GM21619 (cell line): ENCODE results near the gene SMIM31.

ENCODE experiments used
- ATAC-seq: cut with Tn5 transposase; IDR thresholded peaks from one replicate; pipeline ENCODE4 v1.9.1; 2021; ENCODE audit not compliant: unreplicated experiment

SMIM31 gene

DNA sequence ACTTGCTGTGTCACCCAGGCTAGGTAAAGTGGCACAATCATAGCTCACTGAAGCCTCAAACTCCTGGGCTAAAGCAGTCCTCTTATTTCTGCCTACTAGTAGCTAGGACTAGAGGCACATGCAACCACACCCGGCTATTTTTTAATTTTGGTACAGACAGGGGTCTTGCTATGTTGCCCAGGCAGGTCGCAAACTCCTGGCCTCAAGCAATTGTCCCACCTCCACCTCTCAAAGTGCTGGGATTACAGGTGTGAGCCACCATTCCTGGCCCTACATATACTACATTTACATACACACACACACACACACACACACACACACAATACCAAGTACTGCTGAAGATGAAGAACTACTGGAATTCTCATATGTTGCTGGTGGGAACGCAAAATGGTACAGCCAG, 26.9 kb downstream of the SMIM31 start:
- ATAC-seq, result no peak

DNA sequence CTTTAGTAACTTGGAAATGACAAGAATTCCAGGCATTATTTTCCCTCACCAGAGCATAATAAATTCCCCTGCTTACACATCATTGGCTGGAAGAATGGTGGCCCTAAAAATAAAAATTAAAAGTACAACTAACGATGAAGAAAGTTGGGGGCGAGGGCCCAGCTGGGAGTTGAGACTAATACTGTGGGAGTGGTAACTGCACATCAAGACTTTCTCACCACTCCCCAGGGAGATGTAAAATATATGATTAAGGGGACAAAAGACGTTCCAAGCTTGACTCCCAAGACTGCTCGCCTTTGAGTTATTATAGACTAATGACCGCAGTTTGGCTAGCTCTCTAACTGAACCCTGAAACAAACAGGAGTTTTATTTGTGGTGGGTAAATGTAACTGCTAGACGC, 30.0 kb downstream of the SMIM31 start:
- no peak for ATAC-seq

DNA sequence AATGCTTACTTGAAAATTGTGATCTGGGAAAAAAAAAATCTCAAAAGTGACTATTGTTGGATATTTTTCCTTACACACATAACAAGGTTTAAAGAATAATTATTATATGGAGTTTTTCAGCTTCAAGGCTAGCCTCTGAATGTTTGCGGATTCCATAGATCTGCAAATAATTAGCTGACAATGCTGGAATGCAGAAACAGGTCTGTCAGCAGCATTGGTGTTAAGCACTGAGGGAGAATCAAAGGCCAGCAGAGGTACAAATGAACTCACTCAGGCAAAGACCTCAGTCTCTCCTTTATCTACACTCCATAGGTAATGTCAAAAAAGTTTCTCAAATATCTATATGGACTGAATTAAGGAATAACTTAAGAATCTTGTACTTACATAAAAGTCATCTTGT, 35.1 kb downstream of the SMIM31 start:
- ATAC-seq, result no peak

DNA sequence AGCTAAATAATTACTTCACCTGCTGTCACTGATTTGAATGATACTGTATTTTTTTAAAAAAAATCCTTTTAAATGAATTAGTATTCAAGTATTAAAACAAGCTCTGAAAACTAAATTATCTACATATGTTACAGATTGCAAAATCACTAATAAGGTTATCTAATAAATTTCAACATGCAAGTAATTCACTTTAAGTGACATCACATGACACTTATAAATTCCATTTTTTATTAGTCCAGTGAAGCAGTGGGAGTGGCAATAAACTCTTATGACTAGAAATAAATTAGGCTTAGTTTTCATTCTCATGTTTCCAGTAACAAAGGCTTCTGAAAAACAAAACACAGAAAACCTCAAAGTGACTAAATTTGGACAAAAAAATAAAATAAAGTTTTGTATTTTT, 36.3 kb downstream of the SMIM31 start:
- ATAC-seq, result no peak

DNA sequence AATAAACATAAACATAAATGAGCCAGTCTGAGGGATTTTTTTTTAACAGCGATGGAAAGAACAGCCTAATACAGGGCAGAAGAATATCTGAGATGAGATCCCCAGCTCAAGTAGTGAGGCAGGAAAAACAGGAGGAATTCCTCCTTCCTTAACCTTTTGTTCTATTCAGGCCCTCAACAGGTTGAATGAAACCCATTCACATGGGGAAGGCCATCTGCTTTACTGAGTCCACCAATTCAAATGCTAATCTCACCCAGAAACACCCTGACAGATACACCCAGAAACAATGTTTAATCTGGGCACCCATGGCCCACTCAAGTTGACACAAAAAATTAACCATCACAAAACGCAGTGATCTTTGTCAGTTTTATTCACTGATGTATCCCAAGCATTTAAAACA, 45.5 kb downstream of the SMIM31 start:
- no peak for ATAC-seq

DNA sequence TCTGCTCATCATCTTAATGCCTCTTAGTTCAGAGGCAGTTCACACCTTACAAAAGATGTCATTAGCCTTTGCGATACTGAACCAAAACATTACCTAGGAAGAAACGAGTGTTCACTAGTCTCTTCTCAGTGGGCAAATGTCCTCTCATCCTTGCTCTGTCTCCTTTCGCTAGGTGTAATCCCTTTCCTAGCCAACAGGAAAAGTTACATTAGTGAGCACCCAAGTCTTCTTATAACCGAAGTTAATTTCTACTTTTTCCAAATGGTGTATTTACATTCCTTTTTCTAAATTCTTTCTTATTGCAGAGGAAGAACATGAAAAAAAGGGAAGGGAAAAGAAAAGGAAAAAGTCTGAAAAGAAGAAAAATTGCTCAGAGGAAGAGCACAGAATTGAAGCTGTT, 46.9 kb downstream of the SMIM31 start:
- no peak for ATAC-seq

DNA sequence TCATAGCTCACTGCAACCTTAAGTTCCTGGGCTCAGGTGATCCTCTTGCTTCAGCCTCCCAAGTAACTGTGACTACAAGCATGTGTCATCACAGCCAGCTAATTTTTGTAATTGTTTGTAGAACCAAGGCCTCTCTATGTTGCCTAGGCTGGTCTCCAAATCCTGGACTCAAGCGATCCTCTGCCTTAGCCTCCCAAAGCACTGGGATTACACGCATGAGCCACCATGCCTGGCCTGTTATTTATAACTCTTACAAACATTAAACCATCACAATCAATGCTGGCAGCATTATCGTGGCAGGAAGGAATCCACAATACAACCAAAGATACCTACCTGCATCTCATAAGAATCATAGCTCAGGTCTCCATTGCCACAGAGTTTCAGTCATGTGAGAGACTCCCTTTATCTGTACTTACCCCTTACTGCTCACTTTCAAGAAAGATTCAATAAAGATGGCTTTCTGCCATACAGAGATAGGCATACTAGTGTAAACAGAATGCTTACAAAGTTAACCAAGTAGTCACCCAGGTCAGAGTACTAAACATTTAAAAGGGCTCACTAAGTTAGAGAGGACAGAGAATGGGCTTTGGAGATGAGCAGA, 48.5 kb downstream of the SMIM31 start:
- ATAC-seq, result no peak

DNA sequence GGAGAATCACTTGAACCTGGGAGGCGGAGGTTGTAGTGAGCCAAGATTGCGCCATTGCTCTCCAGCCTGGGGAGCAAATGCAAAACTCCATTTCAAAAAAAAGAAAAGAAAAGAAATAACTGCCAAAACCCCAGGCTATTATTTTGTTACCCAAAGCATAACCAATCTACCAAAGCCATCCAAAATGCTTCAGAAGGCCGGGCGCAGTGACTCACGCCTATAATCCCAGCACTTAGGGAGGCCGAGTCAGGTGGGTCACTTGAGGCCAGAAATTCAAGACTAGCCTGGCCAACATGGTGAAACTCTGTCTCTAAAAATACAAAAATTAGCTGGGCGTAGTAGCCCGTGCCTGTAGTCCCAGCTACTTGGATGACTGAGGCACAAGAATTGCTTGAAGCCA, 49.8 kb downstream of the SMIM31 start:
- ATAC-seq, result no peak

DNA sequence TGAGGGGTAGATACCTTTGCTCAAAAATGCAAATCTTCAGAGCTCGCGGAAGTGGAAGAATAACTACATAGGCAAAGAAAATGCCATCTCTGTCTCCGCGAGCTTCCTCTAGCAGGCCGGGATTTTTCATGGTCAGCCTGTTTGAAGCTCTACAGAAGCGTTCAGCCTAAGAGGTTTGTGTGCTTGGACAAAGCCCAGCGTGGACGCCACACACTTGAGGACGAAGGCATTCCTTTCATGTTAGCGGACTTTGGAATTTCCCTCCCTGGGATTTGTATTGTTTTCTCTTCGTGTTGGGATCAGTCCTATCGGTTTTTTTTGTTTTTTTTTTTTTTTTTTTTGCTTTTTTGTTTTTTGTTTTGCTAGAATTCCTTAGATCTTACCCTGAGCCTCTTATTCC, 53.7 kb downstream of the SMIM31 start:
- no peak for ATAC-seq

DNA sequence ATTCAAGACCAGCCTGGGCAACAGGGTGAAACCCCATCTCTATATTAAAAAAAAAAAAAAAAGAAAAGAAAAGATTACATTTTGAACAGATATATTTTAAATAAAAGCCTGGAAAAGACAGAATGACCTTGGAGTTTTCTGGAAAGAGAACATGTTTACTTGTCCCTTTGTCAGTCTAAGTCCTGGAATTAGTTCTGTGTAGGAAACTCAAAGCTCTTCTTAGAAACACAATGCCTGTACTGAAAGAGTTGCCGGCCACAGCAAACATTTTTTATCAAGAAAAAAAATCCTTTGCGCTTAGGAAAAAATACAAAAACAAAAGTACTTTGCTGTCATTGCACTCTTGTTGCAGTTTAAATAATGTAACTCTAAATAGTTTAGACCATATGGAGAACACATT, 59.6 kb downstream of the SMIM31 start:
- no peak for ATAC-seq

DNA sequence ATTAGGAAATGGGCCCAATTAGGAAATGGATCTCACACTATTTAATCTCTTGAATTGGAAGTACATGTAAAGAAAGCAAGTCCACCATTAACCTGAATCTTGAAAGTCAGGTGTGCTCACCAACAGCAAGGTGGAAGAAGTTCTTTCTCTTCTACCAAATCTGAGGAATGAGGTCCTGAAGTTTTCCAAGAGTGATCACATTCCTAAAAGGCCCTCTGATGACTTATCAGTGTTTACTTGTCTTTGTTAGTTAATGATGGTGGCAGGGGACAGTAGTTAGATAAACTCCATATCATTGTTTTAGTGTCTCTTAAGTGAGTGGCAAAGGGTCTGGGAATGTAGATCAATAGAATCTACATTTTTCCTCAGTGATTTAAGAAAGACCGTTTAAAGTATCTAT, 61.8 kb downstream of the SMIM31 start:
- ATAC-seq, result no peak

DNA sequence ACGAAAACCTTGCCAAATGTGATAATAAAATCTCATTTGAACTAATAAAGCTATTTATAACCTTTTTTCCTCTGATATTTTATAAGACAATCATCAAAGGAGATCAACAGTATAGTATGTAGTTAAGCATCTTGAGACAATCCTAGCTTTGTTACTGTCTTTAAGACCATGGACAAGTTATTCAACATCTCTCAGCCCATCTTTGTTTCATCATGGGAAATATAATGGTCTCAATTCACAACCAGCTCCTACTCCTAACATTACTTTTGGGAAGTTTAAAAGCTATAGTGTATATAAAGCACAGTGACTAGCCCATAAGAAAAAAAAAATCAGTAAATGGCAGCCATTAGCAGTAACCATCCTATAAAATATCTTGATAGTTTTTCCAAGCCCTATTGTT, 65.4 kb downstream of the SMIM31 start:
- ATAC-seq, result no peak

DNA sequence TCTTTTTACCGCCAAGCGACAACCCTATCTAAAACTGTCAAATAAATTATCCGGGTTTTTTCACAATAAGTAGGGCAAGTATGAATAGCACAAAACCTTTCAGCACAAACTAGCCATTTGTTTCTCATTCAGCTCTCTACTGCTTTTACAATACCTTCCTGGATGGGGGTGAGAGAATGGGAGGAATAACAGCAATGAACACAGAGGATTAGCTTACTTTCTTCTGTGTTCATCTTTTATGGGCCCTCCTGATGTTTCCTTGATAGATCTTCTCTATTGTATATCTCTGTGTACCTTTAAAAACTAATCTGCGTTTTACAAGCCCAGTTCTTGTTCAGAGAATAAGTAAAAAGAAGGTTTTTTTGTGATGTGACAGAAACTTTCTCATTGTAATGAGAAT, 67.8 kb downstream of the SMIM31 start:
- ATAC-seq, result no peak

DNA sequence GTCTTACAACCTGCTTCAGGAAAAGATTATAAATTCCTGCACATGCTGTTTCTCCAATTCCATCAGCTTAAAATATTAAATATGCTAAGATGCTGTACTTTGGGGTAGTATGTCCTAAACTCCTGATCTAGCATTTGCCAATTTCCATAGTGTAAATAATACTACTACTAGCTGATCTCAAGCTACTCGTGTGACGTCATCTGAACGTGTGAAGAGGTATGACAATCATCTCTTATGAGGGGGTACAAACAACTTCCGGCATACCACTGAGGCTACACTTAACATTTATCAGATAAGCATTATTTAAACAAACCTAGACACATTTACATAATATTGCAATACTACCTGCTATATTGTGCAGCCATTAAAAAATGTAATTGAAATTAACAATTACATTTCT, 70.7 kb downstream of the SMIM31 start:
- ATAC-seq, result no peak

DNA sequence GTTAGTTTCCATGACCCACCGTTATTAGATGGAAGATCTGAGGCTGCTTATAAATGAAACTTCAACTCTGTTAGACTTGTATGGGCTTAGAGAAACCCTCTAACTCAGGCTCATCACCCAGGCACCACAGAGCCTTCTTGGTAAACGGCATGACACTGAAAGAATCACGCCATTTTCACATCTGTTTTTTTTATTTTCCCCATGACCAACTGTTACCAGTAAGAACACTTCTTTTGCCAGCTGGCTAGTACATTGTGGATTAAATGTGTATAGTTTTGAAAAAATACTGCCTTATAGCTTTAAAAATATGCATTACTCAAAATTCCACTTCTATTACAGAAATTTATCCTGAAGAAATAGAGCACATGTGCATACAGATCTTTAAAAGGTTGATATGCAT, 75.0 kb downstream of the SMIM31 start:
- no peak for ATAC-seq

DNA sequence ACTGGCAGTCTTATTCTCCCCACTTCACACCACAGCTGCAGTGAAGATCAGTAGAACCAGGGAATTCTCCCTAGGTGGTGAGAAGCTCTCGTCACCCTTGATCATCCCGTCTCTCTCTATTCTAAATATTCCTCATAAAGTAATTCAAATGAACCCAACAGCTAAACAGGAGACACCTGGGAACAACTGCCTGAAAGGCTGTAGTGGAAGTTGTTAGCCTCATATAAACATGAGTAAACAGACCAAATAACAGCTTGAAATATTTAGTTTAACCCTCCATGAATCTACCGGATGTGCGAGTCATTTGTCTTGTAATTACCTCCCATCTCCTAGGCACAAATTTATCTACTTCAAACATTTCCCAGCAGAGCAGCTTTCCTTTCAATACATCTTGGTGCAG, 92.6 kb downstream of the SMIM31 start:
- no peak for ATAC-seq

DNA sequence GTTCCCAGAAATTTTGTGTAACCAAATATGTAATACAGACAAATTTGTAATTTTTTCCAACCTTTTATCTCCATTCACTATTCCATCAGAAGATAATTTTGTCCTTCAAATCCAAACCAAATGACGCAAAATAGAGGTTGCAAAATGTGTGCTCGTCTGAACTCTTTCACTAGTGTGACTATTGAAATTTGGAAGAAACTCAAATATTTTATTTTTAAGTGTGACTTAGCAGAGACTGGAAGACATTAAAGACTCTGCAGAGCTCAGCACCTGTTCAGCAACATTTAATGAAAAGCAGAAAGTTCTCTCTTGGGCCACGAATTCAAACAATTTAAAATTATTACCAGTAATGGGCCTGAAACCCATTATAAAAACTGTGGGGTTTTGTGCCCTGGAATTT, 93.1 kb downstream of the SMIM31 start:
- ATAC-seq, result no peak

DNA sequence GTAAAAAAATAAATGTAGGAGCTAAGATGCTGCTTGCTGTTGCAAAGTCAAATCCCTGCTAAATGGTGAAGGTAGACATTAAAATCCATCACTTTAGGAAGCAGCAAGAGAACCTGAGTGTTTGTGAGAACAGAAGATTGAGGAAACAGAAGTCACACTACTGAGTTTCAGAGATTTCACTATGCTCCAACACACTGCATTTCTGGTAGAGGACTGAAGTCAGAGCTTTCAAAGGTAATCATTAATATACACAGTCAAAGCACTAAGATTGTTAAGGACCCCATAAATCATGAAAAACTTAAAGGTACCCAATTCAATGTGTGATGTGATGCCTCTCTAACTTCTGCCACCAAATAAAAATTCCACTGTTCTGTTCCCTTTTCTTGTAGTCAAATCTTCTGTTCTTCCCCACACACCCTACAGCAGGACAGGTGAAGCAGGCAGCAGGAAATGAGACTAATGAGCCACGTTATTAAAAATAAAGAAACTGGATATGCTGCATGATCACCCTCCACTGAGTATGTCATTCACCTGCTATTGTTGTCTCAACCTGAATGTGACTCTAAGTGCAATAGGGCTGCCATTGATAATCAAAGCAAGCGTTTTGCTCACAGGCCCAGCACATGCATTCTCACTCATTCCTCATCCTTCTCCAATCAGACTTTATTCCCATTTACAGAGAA, 94.2 kb downstream of the SMIM31 start:
- ATAC-seq, result peak; percentile 91
